Sciatic nerve (tissue), 2 donors: ENCODE data around the gene NRP1. TPM values are rescaled to one million over a fixed set of nuclear protein-coding genes. Genes with fewer than 3 reads are reported as not detected.
A peak's percentile ranks its signal among the peaks of the same experiment; 100 is the strongest.

ENCODE experiments used
- ATAC-seq: fragments of 200-7000 bp; cut with Tn5 transposase; one replicate; pipeline ENCODE4 v1.9.1; 2020; ENCODE audit warnings: mild to moderate bottlenecking, moderate library complexity
- DNase-seq: peaks from one replicate; pipeline ENCODE4 v3.0.0-alpha.2; 2020; ENCODE audit warnings: low spot score
- intact Hi-C: fragments of 100-400 bp; cut with DNase I; formaldehyde crosslinking; loops from one replicate; pipeline ENCODE4 v1.14.2; 2022
- total RNA-seq: library from RNA; stranded (reverse); fragmentation: NEBNext Ultra II Directional; extraction: Animal tissue kit (Norgen Biotek cat#: 25700); gene quantifications from one replicate; pipeline ENCODE4 v1.2.1, GENCODE V29; 2021
- donor health status: DM: no; HTN: no; CAD: no.
- donor health status: DM: no; HTN: no; CAD: no.

NRP1 gene
- total RNA-seq, 1 donor from 2014 or later: 156 TPM

- ATAC-seq: no peak
- intact Hi-C loops: no loop called here
- no peak for DNase-seq
Observed at GRCh38 chr10:33352615-33353014, 18.1 kb upstream of the NRP1 start.

GRCh38 chr10:33352175-33352574 lies 17.7 kb upstream of the NRP1 start:
- DNase-seq: no peak
- intact Hi-C loops: no loop called here
- no peak for ATAC-seq

- DNase-seq (no peak), ATAC-seq (no peak)
- intact Hi-C loops: no loop called here
Observed at GRCh38 chr10:33350041-33350440, 15.6 kb upstream of the NRP1 start.

- ATAC-seq (no peak), DNase-seq (no peak)
- intact Hi-C loops: no loop called here
Observed at GRCh38 chr10:33349268-33349667, 14.8 kb upstream of the NRP1 start.

- intact Hi-C loops: no loop called here
- ATAC-seq (no peak), DNase-seq (no peak)
Observed at GRCh38 chr10:33347211-33347610, 12.7 kb upstream of the NRP1 start.

- intact Hi-C loops: no loop called here
Observed at GRCh38 chr10:33345236-33345635, 10.8 kb upstream of the NRP1 start.

GRCh38 chr10:33344676-33345075 lies 10.2 kb upstream of the NRP1 start:
- ATAC-seq: no peak
- no peak for DNase-seq
- intact Hi-C loops: no loop called here

More at GRCh38 chr10:33345236-33345635, 10.8 kb upstream of the NRP1 start:
- ATAC-seq: no peak
- no peak for DNase-seq

GRCh38 chr10:33341637-33342036 lies 7.2 kb upstream of the NRP1 start:
- DNase-seq (no peak), ATAC-seq (no peak)
- intact Hi-C loops: no loop called here

- DNase-seq (no peak), ATAC-seq (no peak)
- intact Hi-C loops: loop anchor here (10.0 kb wide), 1 partner anchor 1297 kb away; no protein-coding TSS in a partner anchor
Observed at GRCh38 chr10:33337326-33337957, 3.0 kb upstream of the NRP1 start.

GRCh38 chr10:33336582-33337325 lies 2.3 kb upstream of the NRP1 start:
- ATAC-seq (peak; percentile 19), DNase-seq (peak; percentile 70)
- intact Hi-C loops: loop anchor here (10.0 kb wide), 1 partner anchor 1298 kb away; no protein-coding TSS in a partner anchor

- peak; percentile 63 for ATAC-seq
- intact Hi-C loops: loop anchor here (10.0 kb wide), 1 partner anchor 1299 kb away; no protein-coding TSS in a partner anchor
- DNase-seq: peak; percentile 80
Observed at GRCh38 chr10:33335801-33336581, 1.5 kb upstream of the NRP1 start.

GRCh38 chr10:33335551-33335800 lies 1.0 kb upstream of the NRP1 start:
- no peak for DNase-seq
- intact Hi-C loops: loop anchor here (10.0 kb wide), 1 partner anchor 1299 kb away; no protein-coding TSS in a partner anchor
- no peak for ATAC-seq

GRCh38 chr10:33334805-33335550 lies 511 bp upstream of the NRP1 start:
- intact Hi-C loops: loop anchor here (10.0 kb wide), 1 partner anchor 1300 kb away; no protein-coding TSS in a partner anchor
- DNase-seq: peak; percentile 87
- ATAC-seq: peak; percentile 82

GRCh38 chr10:33333260-33334101 lies 986 bp downstream of the NRP1 start:
- intact Hi-C loops: loop anchor here (10.0 kb wide), 1 partner anchor 1301 kb away; no protein-coding TSS in a partner anchor
- ATAC-seq (no peak), DNase-seq (no peak)

- intact Hi-C loops: loop anchor here (10.0 kb wide), 1 partner anchor 1302 kb away; no protein-coding TSS in a partner anchor
- ATAC-seq (no peak), DNase-seq (no peak)
Observed at GRCh38 chr10:33332183-33333065, 2.0 kb downstream of the NRP1 start.

GRCh38 chr10:33331379-33331694 lies 3.1 kb downstream of the NRP1 start:
- intact Hi-C loops: loop anchor here (10.0 kb wide), 1 partner anchor 1303 kb away; no protein-coding TSS in a partner anchor
- no peak for DNase-seq
- no peak for ATAC-seq
